SK-N-SH (cell line): ENCODE data around the gene PRKAR1A. TPM values are rescaled to one million over a fixed set of nuclear protein-coding genes. Genes with fewer than 3 reads are reported as not detected.

Source experiments
- CTCF ChIA-PET: fragments of 300-600, 350-600 bp; formaldehyde crosslinking; extraction: SDS; loops from one replicate; lab custom pipeline; 2021; lab: Yijun Ruan, JAX
- POLR2A ChIA-PET: fragments of 350-600 bp; sonication (Branson Sonifier 250); formaldehyde crosslinking; extraction: SDS; loops from one replicate; lab custom pipeline; 2020; ENCODE audit warnings: antibody characterized with exemption, inconsistent platforms; lab: Yijun Ruan, JAX
- DNase-seq: peaks from one replicate; pipeline ENCODE4 v3.0.0; 2012
- H2AFZ ChIP-seq: fragments of 200-600 bp; sonication (generic); 2 replicates; pipeline ENCODE4 v1.8.1; 2016; ENCODE audit warnings: antibody characterized with exemption, mild to moderate bottlenecking, low read depth
- H3F3A ChIP-seq: fragments of 200-600 bp; sonication (generic); replicated peaks from 2 replicates; pipeline ENCODE3; 2016; ENCODE audit warnings: antibody characterized with exemption, mild to moderate bottlenecking; ENCODE audit not compliant: insufficient read depth
- H3K27ac ChIP-seq, 2 experiments: fragments of 200-500 bp in 1 of 2; fragments of 200-600 bp in 1 of 2; sonication (Bioruptor generic) in 1 of 2; sonication (generic), shearing (Covaris generic) in 1 of 2; 2 replicates each; pipeline versions ENCODE4 v1.5.1 to v1.6.1; 2014 to 2016; ENCODE audit warnings: low read depth in 2 of 2, inconsistent platforms in 1 of 2, low read length in 1 of 2, mild to moderate bottlenecking in 1 of 2, mixed read lengths in 1 of 2
- H3K27me3 ChIP-seq: fragments of 200-600 bp; sonication (generic), shearing (Covaris generic); 2 replicates; pipeline ENCODE4 v1.6.1; 2016; ENCODE audit warnings: mixed run types; ENCODE audit not compliant: insufficient read depth
- H3K36me3 ChIP-seq, 2 experiments: fragments of 200-500 bp in 1 of 2; fragments of 200-600 bp in 1 of 2; sonication (Bioruptor generic) in 1 of 2; sonication (generic) in 1 of 2; replicated peaks in 1 of 2; 2 replicates each; pipeline versions ENCODE3 to v1.5.1; 2014 to 2016; ENCODE audit warnings: low read length in 1 of 2, mild to moderate bottlenecking in 1 of 2; ENCODE audit not compliant: insufficient read depth in 2 of 2, control insufficient read depth in 1 of 2
- H3K4me1 ChIP-seq, 2 experiments: fragments of 200-500 bp in 1 of 2; fragments of 200-600 bp in 1 of 2; sonication (Bioruptor generic) in 1 of 2; sonication (generic), shearing (Covaris generic) in 1 of 2; 2 replicates each; pipeline versions ENCODE4 v1.5.1 to v1.6.1; 2014 to 2016; ENCODE audit warnings: low read depth in 1 of 2, low read length in 1 of 2, mixed run types in 1 of 2; ENCODE audit not compliant: insufficient read depth in 2 of 2, control insufficient read depth in 1 of 2
- H3K4me2 ChIP-seq: fragments of 200-600 bp; sonication (generic), shearing (Covaris generic); 2 replicates; pipeline ENCODE4 v1.6.1; 2017; ENCODE audit warnings: mixed run types
- H3K4me3 ChIP-seq, 2 experiments: fragments of 200-500 bp in 1 of 2; fragments of 200-600 bp in 1 of 2; sonication (Bioruptor generic) in 1 of 2; sonication (generic), shearing (Covaris generic) in 1 of 2; 2 replicates each; pipeline versions ENCODE4 v1.5.1 to v1.8.1; 2014 to 2016; ENCODE audit warnings: low read depth in 2 of 2, inconsistent platforms in 1 of 2, low read length in 1 of 2, mild to moderate bottlenecking in 1 of 2, mixed read lengths in 1 of 2, moderate library complexity in 1 of 2
- H3K79me2 ChIP-seq: fragments of 200-600 bp; sonication (generic); 2 replicates; pipeline ENCODE4 v1.8.1; 2017; ENCODE audit warnings: mild to moderate bottlenecking; ENCODE audit not compliant: insufficient read depth
- H3K9ac ChIP-seq: fragments of 200-600 bp; sonication (generic); 2 replicates; pipeline ENCODE4 v1.6.1; 2017; ENCODE audit warnings: mixed run types
- H3K9me2 ChIP-seq: fragments of 200-600 bp; sonication (generic); 2 replicates; pipeline ENCODE4 v1.6.1; 2017; ENCODE audit warnings: mixed run types
- H3K9me3 ChIP-seq: fragments of 200-600 bp; sonication (generic); 2 replicates; pipeline ENCODE4 v1.6.1; 2017; ENCODE audit warnings: mixed run types, mild to moderate bottlenecking, moderate library complexity
- H4K20me1 ChIP-seq: fragments of 200-600 bp; sonication (generic); 2 replicates; pipeline ENCODE4 v1.6.1; 2017; ENCODE audit warnings: mild to moderate bottlenecking, mixed run types; ENCODE audit not compliant: insufficient read depth
- CTCF ChIP-seq: fragments of 200-600 bp; sonication (generic); IDR thresholded peaks from 2 replicates; pipeline ENCODE4 v1.6.1; 2017; ENCODE audit warnings: antibody characterized with exemption, mild to moderate bottlenecking, moderate library complexity
- GABPA ChIP-seq: IDR thresholded peaks from 2 replicates; pipeline ENCODE4 v1.4.0; 2012; ENCODE audit warnings: low read depth, mild to moderate bottlenecking
- GATA2 ChIP-seq: sonication (generic); formaldehyde crosslinking; IDR thresholded peaks from 2 replicates; pipeline ENCODE4 v1.5.0; 2020; ENCODE audit warnings: mild to moderate bottlenecking, missing genetic modification reagents
- REST ChIP-seq: IDR thresholded peaks from 2 replicates; pipeline ENCODE4 v1.6.1; 2012; ENCODE audit warnings: mild to moderate bottlenecking, low read depth, low read length, moderate library complexity
- SMC3 ChIP-seq: IDR thresholded peaks from 2 replicates; pipeline ENCODE4 v1.6.1; 2012; ENCODE audit warnings: low read depth, low read length, improper control_type of control experiment
- TAF1 ChIP-seq: IDR thresholded peaks from 2 replicates; pipeline ENCODE4 v1.6.1; 2012; ENCODE audit warnings: low read depth, mild to moderate bottlenecking, low read length, moderate library complexity, borderline replicate concordance
- USF1 ChIP-seq: IDR thresholded peaks from 2 replicates; pipeline ENCODE4 v1.4.0; 2012; ENCODE audit warnings: low read depth, borderline replicate concordance
- WGBS: methylation state at CpG from one replicate; pipeline ENCODE4 v1.1.6; 2017; ENCODE audit warnings: low lambda C conversion rate; 5-methylcytosine and 5-hydroxymethylcytosine counted together
- polyA plus RNA-seq, 3 experiments: library from polyadenylated mRNA; depleted of rRNA; stranded (reverse); fragments of >200 nt; gene quantifications; 2 replicates each; pipeline ENCODE4 v1.2.3, GENCODE V29; 2012

The PRKAR1A gene
- polyA plus RNA-seq, 1 of the 3 experiments (the other 2 are of a cell fraction) = 195 TPM

GRCh38 chr17:68526548-68526947, 14.3 kb downstream of the PRKAR1A start (continued):
- TF ChIP-seq REST (no peak), SMC3 (no peak)

GRCh38 chr17:68527314-68527713, 15.1 kb downstream of the PRKAR1A start:
- CTCF ChIA-PET = no interaction called here

More at GRCh38 chr17:68527314-68527713, 15.1 kb downstream of the PRKAR1A start:
- Histone ChIP-seq H3K79me2 (peaks cover 25% of the 10 kb centered on the region), H4K20me1 (peaks cover 7% of the 10 kb centered on the region; the same call in 1 of the 2 replicates), H3F3A (peaks cover under 1% of the 10 kb centered on the region), H3K4me2 (no peak overlapping the region), H3K4me3 (no peak overlapping the region), H3K9me3 (no peaks in the 10 kb centered on the region), H3K27ac (no peak overlapping the region), H3K4me1 (peaks cover 0 to 4% of the 10 kb centered on the region in 2 experiments; a peak in 2 of 4 replicates), H3K9me2 (no peaks in the 10 kb centered on the region), H3K9ac (no peak overlapping the region), H3K27me3 (no peaks in the 10 kb centered on the region), H3K36me3 (peaks cover 98 to 100% of the 10 kb centered on the region in 2 experiments), H2AFZ (no peak overlapping the region)
- POLR2A ChIA-PET = no interaction called here
- DNase-seq = no peak
- TF ChIP-seq GABPA (no peak), CTCF (no peak), GATA2 (CRISPR knock-in tag) (no peak), TAF1 (no peak), USF1 (no peak)
- 92% methylated on average over 4 of the region's 4 CpGs for WGBS
